Fibroblast of peridontal ligament (primary cell): Measurements from ENCODE around the gene CTDSP1.

Source experiments
- DNase-seq: peaks from one replicate; pipeline ENCODE4 v3.0.0-alpha.2; 2010; ENCODE audit errors: extremely low read depth

CTDSP1 gene

DNA sequence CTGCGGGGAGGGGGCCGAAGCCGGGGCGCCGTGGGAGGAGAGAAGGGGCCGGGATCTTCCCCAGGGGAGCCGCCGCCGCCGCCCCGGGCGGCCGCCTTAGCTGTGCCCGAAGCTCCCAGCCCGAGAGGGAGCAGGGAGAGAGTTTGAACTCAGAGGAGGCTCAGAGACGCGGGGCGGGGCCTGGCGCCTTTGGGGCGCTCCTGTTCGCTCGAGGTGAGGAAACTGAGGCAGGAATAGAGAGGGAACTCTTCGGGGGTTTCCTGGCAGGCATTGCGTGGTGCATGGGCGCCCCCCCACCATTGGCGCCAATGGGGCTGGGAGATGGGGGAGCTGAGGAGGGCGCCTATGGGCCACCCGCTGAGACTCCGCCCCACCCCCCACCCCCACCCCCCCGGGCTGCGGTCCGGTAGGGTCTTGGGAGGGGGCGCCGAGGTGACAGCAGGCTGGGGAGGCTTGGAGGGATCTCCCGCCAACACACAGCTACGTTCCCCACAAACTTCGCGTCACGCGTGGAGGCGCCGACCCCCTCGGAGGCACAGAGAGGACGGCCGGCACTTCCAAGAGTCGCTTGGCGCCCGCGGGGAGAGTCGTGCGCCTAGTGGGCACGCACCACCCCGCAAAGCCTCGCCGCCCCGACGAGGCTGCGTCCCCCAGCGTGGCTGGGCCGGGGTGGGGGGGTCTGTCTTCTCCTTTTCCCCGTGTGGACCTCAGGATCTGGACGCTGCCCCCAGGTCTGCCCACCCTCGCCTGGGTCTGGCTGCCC lies 680 bp downstream of the CTDSP1 start:
- DNase-seq = no peak

- DNase-seq = no peak
Measured at GRCh38 chr2:218400930-218401881, 1.5 kb downstream of the CTDSP1 start.

DNA sequence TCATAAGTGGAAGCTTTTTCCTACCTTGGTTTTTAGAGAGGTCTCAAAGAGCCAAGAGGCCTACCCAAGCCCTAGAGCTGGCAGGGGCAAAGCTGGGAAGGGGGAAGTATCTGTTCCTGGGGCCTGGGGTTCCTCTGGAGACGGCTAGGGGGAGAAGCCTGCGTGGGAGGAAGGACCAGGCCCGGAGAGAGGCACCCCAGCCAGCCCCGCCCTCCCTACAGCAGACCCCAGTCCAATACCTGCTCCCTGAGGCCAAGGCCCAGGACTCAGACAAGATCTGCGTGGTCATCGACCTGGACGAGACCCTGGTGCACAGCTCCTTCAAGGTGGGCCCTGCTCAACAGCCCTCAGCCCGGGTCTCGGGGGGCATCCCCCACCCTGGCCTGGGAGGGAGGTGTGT lies 2.2 kb downstream of the CTDSP1 start:
- DNase-seq = no peak

DNA sequence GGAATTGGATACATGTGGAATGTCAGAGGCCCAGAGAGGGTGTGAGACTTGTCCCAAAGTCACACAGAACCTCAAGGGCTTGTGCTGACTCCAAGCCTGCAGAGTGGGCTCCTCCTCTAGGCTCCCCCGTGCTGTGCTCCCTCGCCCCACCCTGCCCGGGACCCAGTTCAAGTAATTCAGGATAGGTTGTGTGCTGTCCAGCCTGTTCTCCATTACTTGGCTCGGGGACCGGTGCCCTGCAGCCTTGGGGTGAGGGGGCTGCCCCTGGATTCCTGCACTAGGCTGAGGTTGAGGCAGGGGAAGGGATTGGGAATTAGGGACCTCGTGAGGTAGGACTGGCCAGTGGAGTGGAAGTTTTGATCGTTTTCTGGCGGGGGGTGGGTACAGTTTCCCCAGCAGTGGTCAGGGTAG lies 2.8 kb downstream of the CTDSP1 start:
- no peak for DNase-seq

GRCh38 chr2:218402911-218403411 lies 3.3 kb downstream of the CTDSP1 start:
- no peak for DNase-seq

- DNase-seq = no peak
Measured at GRCh38 chr2:218403810-218404209, 4.1 kb downstream of the CTDSP1 start.

DNA sequence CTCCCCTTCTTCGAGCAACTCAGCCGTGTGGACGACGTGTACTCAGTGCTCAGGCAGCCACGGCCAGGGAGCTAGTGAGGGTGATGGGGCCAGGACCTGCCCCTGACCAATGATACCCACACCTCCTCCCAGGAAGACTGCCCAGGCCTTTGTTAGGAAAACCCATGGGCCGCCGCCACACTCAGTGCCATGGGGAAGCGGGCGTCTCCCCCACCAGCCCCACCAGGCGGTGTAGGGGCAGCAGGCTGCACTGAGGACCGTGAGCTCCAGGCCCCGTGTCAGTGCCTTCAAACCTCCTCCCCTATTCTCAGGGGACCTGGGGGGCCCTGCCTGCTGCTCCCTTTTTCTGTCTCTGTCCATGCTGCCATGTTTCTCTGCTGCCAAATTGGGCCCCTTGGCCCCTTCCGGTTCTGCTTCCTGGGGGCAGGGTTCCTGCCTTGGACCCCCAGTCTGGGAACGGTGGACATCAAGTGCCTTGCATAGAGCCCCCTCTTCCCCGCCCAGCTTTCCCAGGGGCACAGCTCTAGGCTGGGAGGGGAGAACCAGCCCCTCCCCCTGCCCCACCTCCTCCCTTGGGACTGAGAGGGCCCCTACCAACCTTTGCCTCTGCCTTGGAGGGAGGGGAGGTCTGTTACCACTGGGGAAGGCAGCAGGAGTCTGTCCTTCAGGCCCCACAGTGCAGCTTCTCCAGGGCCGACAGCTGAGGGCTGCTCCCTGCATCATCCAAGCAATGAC lies 4.8 kb downstream of the CTDSP1 start:
- no peak for DNase-seq

DNA sequence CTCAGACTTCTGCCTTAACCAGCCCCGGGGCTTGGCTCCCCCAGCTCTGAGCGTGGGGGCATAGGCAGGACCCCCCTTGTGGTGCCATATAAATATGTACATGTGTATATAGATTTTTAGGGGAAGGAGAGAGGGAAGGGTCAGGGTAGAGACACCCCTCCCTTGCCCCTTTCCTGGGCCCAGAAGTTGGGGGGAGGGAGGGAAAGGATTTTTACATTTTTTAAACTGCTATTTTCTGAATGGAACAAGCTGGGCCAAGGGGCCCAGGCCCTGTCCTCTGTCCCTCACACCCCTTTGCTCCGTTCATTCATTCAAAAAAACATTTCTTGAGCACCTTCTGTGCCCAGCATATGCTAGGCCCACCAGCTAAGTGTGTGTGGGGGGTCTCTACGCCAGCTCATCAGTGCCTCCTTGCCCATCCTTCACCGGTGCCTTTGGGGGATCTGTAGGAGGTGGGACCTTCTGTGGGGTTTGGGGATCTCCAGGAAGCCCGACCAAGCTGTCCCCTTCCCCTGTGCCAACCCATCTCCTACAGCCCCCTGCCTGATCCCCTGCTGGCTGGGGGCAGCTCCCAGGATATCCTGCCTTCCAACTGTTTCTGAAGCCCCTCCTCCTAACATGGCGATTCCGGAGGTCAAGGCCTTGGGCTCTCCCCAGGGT lies 5.5 kb downstream of the CTDSP1 start:
- no peak for DNase-seq

DNA sequence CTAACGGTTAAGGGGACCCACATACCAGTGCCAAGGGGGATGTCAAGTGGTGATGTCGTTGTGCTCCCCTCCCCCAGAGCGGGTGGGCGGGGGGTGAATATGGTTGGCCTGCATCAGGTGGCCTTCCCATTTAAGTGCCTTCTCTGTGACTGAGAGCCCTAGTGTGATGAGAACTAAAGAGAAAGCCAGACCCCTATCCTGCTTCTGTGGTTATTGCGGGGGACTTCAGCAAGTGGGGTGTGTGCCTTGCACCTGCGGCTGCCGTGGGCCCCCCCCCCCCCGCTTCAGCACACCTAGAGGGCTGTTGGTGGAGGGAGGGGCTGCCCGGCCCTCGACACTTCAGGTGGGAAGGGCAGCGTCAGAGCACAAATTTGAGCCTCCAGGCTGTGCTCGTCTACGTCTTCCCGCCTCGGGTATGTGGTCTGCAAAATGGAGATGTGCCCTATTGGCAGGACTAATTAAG lies 6.1 kb downstream of the CTDSP1 start:
- DNase-seq = no peak

- DNase-seq = peak; percentile 86
Measured at GRCh38 chr2:218406209-218406948, 6.7 kb downstream of the CTDSP1 start.

GRCh38 chr2:218406949-218407618 lies 7.4 kb downstream of the CTDSP1 start:
- DNase-seq = peak; percentile 60

DNA sequence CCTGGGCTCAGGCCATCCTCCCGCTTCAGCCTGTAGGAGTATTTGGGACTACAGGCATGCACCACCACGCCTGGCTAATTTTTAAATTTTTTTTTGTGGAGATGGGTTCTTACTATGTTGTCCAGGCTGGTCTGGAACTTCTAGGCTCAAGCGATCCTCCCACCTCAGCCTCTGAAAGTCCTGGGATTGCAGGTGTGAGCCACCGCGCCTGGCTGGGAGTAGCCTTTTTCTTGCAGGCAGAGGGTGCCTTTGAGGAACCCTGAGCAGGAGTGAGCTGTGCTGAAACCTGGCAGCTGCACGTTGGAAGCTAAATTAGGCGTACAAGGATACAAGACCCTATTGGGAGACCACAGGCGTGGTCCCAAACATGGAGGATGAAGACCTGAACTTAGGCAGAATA lies 8.0 kb downstream of the CTDSP1 start:
- DNase-seq = no peak

GRCh38 chr2:218418321-218418716 lies 18.7 kb downstream of the CTDSP1 start:
- no peak for DNase-seq

GRCh38 chr2:218418717-218419458 lies 19.2 kb downstream of the CTDSP1 start, which contains the start of gene VIL1:
VIL1 (plus strand) TSS chr2:218419123; CDS start chr2:218423779, 4,656 bp downstream.
- no peak for DNase-seq

- no peak for DNase-seq
Measured at GRCh38 chr2:218419630-218420216, 20.1 kb downstream of the CTDSP1 start.

GRCh38 chr2:218421027-218421426 lies 21.4 kb downstream of the CTDSP1 start:
- no peak for DNase-seq

- no peak for DNase-seq
Measured at GRCh38 chr2:218422403-218423086, 22.9 kb downstream of the CTDSP1 start.

- no peak for DNase-seq
Measured at GRCh38 chr2:218423584-218423983, 23.9 kb downstream of the CTDSP1 start.
